Measurements from ENCODE around the gene GYPE.
"Not testable (repeated sequence)": the region's sequence is repeated elsewhere in the genome, so short reads cannot be mapped to it uniquely, and the experiment has no call there.

Gene GYPE

GRCh38 chr4:143870523-143871268, 34.7 kb downstream of the GYPE start:
- not testable (repeated sequence) for H3K27ac ChIP-seq (ENCODE audit: low read depth, low read length); H3K36me3 ChIP-seq (ENCODE audit: control insufficient read depth, insufficient read depth, low read length); H3K4me1 ChIP-seq (ENCODE audit: control insufficient read depth, insufficient read depth, low read length); H3K9ac ChIP-seq (ENCODE audit: low read length); H3K27me3 ChIP-seq (ENCODE audit: control insufficient read depth, insufficient read depth, low read length); H3K9me3 ChIP-seq (ENCODE audit: control insufficient read depth, insufficient read depth, low read depth, low read length); H3K4me3 ChIP-seq (ENCODE audit: low read depth, low read length)

GRCh38 chr4:143869925-143870324, 35.4 kb downstream of the GYPE start:
- H3K4me3 ChIP-seq (ENCODE audit: low read depth, low read length); H3K27ac ChIP-seq (ENCODE audit: low read depth, low read length); H3K27me3 ChIP-seq (ENCODE audit: control insufficient read depth, insufficient read depth, low read length); H3K9me3 ChIP-seq (ENCODE audit: control insufficient read depth, insufficient read depth, low read depth, low read length); H3K36me3 ChIP-seq (ENCODE audit: control insufficient read depth, insufficient read depth, low read length); H3K9ac ChIP-seq (ENCODE audit: low read length); H3K4me1 ChIP-seq (ENCODE audit: control insufficient read depth, insufficient read depth, low read length): not testable (repeated sequence)

GRCh38 chr4:143862716-143863115, 42.6 kb downstream of the GYPE start:
- H3K36me3 ChIP-seq (ENCODE audit: control insufficient read depth, insufficient read depth, low read length); H3K4me3 ChIP-seq (ENCODE audit: low read depth, low read length); H3K9ac ChIP-seq (ENCODE audit: low read length); H3K27ac ChIP-seq (ENCODE audit: low read depth, low read length); H3K4me1 ChIP-seq (ENCODE audit: control insufficient read depth, insufficient read depth, low read length); H3K9me3 ChIP-seq (ENCODE audit: control insufficient read depth, insufficient read depth, low read depth, low read length); H3K27me3 ChIP-seq (ENCODE audit: control insufficient read depth, insufficient read depth, low read length): not testable (repeated sequence)

GRCh38 chr4:143858456-143858855, 46.9 kb downstream of the GYPE start:
- H3K27ac ChIP-seq (ENCODE audit: low read depth, low read length): no peak overlapping the region
- no peak overlapping the region for H3K4me3 ChIP-seq (ENCODE audit: low read depth, low read length)
- no peaks in the 10 kb centered on the region for H3K27me3 ChIP-seq (ENCODE audit: control insufficient read depth, insufficient read depth, low read length)
- H3K36me3 ChIP-seq (ENCODE audit: control insufficient read depth, insufficient read depth, low read length): no peaks in the 10 kb centered on the region
- H3K9me3 ChIP-seq (ENCODE audit: control insufficient read depth, insufficient read depth, low read depth, low read length): no peaks in the 10 kb centered on the region
- no peaks in the 10 kb centered on the region for H3K4me1 ChIP-seq (ENCODE audit: control insufficient read depth, insufficient read depth, low read length)
- H3K9ac ChIP-seq (ENCODE audit: low read length): no peak overlapping the region

GRCh38 chr4:143857391-143858336, 47.7 kb downstream of the GYPE start:
- not testable (repeated sequence) for H3K4me1 ChIP-seq (ENCODE audit: control insufficient read depth, insufficient read depth, low read length); H3K4me3 ChIP-seq (ENCODE audit: low read depth, low read length)

GRCh38 chr4:143856017-143856557, 49.3 kb downstream of the GYPE start:
- not testable (repeated sequence) for H3K4me3 ChIP-seq (ENCODE audit: low read depth, low read length); H3K27me3 ChIP-seq (ENCODE audit: control insufficient read depth, insufficient read depth, low read length); H3K4me1 ChIP-seq (ENCODE audit: control insufficient read depth, insufficient read depth, low read length); H3K27ac ChIP-seq (ENCODE audit: low read depth, low read length); H3K9me3 ChIP-seq (ENCODE audit: control insufficient read depth, insufficient read depth, low read depth, low read length); H3K9ac ChIP-seq (ENCODE audit: low read length); H3K36me3 ChIP-seq (ENCODE audit: control insufficient read depth, insufficient read depth, low read length)

More at GRCh38 chr4:143857391-143858336, 47.7 kb downstream of the GYPE start:
- not testable (repeated sequence) for H3K36me3 ChIP-seq (ENCODE audit: control insufficient read depth, insufficient read depth, low read length); H3K27ac ChIP-seq (ENCODE audit: low read depth, low read length); H3K9ac ChIP-seq (ENCODE audit: low read length); H3K27me3 ChIP-seq (ENCODE audit: control insufficient read depth, insufficient read depth, low read length); H3K9me3 ChIP-seq (ENCODE audit: control insufficient read depth, insufficient read depth, low read depth, low read length)

- H3K9me3 ChIP-seq (ENCODE audit: control insufficient read depth, insufficient read depth, low read depth, low read length); H3K9ac ChIP-seq (ENCODE audit: low read length); H3K36me3 ChIP-seq (ENCODE audit: control insufficient read depth, insufficient read depth, low read length); H3K4me3 ChIP-seq (ENCODE audit: low read depth, low read length); H3K27ac ChIP-seq (ENCODE audit: low read depth, low read length); H3K4me1 ChIP-seq (ENCODE audit: control insufficient read depth, insufficient read depth, low read length); H3K27me3 ChIP-seq (ENCODE audit: control insufficient read depth, insufficient read depth, low read length): not testable (repeated sequence)
Observed at GRCh38 chr4:143854645-143855044, 50.7 kb downstream of the GYPE start.

GRCh38 chr4:143849296-143849695, 56.1 kb downstream of the GYPE start:
- not testable (repeated sequence) for H3K27me3 ChIP-seq (ENCODE audit: control insufficient read depth, insufficient read depth, low read length)

GRCh38 chr4:143843506-143843832, 61.9 kb downstream of the GYPE start:
- not testable (repeated sequence) for H3K4me3 ChIP-seq (ENCODE audit: low read depth, low read length); H3K27me3 ChIP-seq (ENCODE audit: control insufficient read depth, insufficient read depth, low read length); H3K36me3 ChIP-seq (ENCODE audit: control insufficient read depth, insufficient read depth, low read length); H3K4me1 ChIP-seq (ENCODE audit: control insufficient read depth, insufficient read depth, low read length); H3K9ac ChIP-seq (ENCODE audit: low read length); H3K27ac ChIP-seq (ENCODE audit: low read depth, low read length); H3K9me3 ChIP-seq (ENCODE audit: control insufficient read depth, insufficient read depth, low read depth, low read length)

More at GRCh38 chr4:143849296-143849695, 56.1 kb downstream of the GYPE start:
- H3K9me3 ChIP-seq (ENCODE audit: control insufficient read depth, insufficient read depth, low read depth, low read length); H3K4me1 ChIP-seq (ENCODE audit: control insufficient read depth, insufficient read depth, low read length); H3K4me3 ChIP-seq (ENCODE audit: low read depth, low read length); H3K36me3 ChIP-seq (ENCODE audit: control insufficient read depth, insufficient read depth, low read length); H3K27ac ChIP-seq (ENCODE audit: low read depth, low read length); H3K9ac ChIP-seq (ENCODE audit: low read length): not testable (repeated sequence)

GRCh38 chr4:143842624-143843505, 62.5 kb downstream of the GYPE start:
- H3K4me3 ChIP-seq (ENCODE audit: low read depth, low read length); H3K9me3 ChIP-seq (ENCODE audit: control insufficient read depth, insufficient read depth, low read depth, low read length); H3K27ac ChIP-seq (ENCODE audit: low read depth, low read length); H3K4me1 ChIP-seq (ENCODE audit: control insufficient read depth, insufficient read depth, low read length); H3K9ac ChIP-seq (ENCODE audit: low read length); H3K36me3 ChIP-seq (ENCODE audit: control insufficient read depth, insufficient read depth, low read length); H3K27me3 ChIP-seq (ENCODE audit: control insufficient read depth, insufficient read depth, low read length): not testable (repeated sequence)
